ENCODE measurements around the gene MAN2A1.

MAN2A1 gene

GRCh38 chr5:109671136-109671535, 18.6 kb upstream of the MAN2A1 start:
- DNase-seq (ENCODE audit: insufficient read length, low spot score) (no peak), FAIRE-seq (no peak)
- TF ChIP-seq POLR2A (IDR thresholded peaks at IDR 0.05; ENCODE audit: low read depth, low read length) = no peak

GRCh38 chr5:109674596-109674995, 15.1 kb upstream of the MAN2A1 start:
- TF ChIP-seq PAX5 (IDR thresholded peaks at IDR 0.05; ENCODE audit: insufficient read depth, low read length, severe bottlenecking) = no peak
- no peak for FAIRE-seq

GRCh38 chr5:109676920-109677319, 12.8 kb upstream of the MAN2A1 start:
- TF ChIP-seq PAX5 (IDR thresholded peaks at IDR 0.05; ENCODE audit: insufficient read depth, low read length, severe bottlenecking) (no peak), TAF1 (IDR thresholded peaks at IDR 0.05; ENCODE audit: low read depth, low read length) (no peak), POLR2A (IDR thresholded peaks at IDR 0.05; ENCODE audit: low read depth, low read length) (no peak), POLR2AphosphoS5 (IDR thresholded peaks at IDR 0.05; ENCODE audit: low read depth, low read length) (no peak), SPI1 (IDR thresholded peaks at IDR 0.05; ENCODE audit: low read depth, low read length) (no peak), POU2F2 (IDR thresholded peaks at IDR 0.05; ENCODE audit: low read depth, low read length) (no peak)
- DNase-seq (ENCODE audit: insufficient read length, low spot score) (no peak), FAIRE-seq (no peak)

More at GRCh38 chr5:109674596-109674995, 15.1 kb upstream of the MAN2A1 start:
- DNase-seq (ENCODE audit: insufficient read length, low spot score) = no peak

- TF ChIP-seq POU2F2 (IDR thresholded peaks at IDR 0.05; ENCODE audit: low read depth, low read length) (no peak), PAX5 (IDR thresholded peaks at IDR 0.05; ENCODE audit: insufficient read depth, low read length, severe bottlenecking) (no peak), POLR2AphosphoS5 (IDR thresholded peaks at IDR 0.05; ENCODE audit: low read depth, low read length) (no peak), POLR2A (IDR thresholded peaks at IDR 0.05; ENCODE audit: low read depth, low read length) (no peak), TAF1 (IDR thresholded peaks at IDR 0.05; ENCODE audit: low read depth, low read length) (no peak), SPI1 (IDR thresholded peaks at IDR 0.05; ENCODE audit: low read depth, low read length) (no peak)
- no peak for DNase-seq (ENCODE audit: insufficient read length, low spot score)
- no peak for FAIRE-seq
Observed at GRCh38 chr5:109678447-109678846, 11.3 kb upstream of the MAN2A1 start.

DNA sequence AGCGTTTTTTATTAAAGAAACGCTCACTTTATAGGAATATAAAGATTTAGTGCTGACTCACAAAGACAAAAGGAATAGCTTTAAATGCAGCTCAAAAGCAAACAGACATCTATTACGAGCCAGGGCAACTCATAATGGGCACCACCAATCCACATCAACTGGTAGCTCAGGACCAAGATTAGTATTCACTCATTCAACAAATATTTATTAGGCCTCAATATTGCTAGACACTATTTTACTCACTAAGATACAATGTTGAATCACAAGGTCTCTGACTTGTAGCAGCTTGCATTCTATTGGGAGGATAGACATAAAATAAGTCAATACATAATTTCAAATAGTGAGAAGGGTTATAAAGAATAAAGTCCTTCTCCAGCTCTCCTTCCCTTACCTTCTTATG, 8.0 kb upstream of the MAN2A1 start:
- no peak for FAIRE-seq
- DNase-seq (ENCODE audit: insufficient read length, low spot score) = no peak
- no peak for TF ChIP-seq POLR2A (IDR thresholded peaks at IDR 0.05; ENCODE audit: low read depth, low read length)
- TF ChIP-seq POU2F2 (IDR thresholded peaks at IDR 0.05; ENCODE audit: low read depth, low read length) = no peak
- TF ChIP-seq TAF1 (IDR thresholded peaks at IDR 0.05; ENCODE audit: low read depth, low read length) = no peak

GRCh38 chr5:109682383-109682782, 7.3 kb upstream of the MAN2A1 start:
- DNase-seq (ENCODE audit: insufficient read length, low spot score) = no peak
- FAIRE-seq = no peak
- no peak for TF ChIP-seq POLR2AphosphoS5 (IDR thresholded peaks at IDR 0.05; ENCODE audit: low read depth, low read length)
- TF ChIP-seq SPI1 (IDR thresholded peaks at IDR 0.05; ENCODE audit: low read depth, low read length) = no peak
- no peak for TF ChIP-seq POU2F2 (IDR thresholded peaks at IDR 0.05; ENCODE audit: low read depth, low read length)
- no peak for TF ChIP-seq PAX5 (IDR thresholded peaks at IDR 0.05; ENCODE audit: insufficient read depth, low read length, severe bottlenecking)
- TF ChIP-seq POLR2A (IDR thresholded peaks at IDR 0.05; ENCODE audit: low read depth, low read length) = no peak
- no peak for TF ChIP-seq TAF1 (IDR thresholded peaks at IDR 0.05; ENCODE audit: low read depth, low read length)

DNA sequence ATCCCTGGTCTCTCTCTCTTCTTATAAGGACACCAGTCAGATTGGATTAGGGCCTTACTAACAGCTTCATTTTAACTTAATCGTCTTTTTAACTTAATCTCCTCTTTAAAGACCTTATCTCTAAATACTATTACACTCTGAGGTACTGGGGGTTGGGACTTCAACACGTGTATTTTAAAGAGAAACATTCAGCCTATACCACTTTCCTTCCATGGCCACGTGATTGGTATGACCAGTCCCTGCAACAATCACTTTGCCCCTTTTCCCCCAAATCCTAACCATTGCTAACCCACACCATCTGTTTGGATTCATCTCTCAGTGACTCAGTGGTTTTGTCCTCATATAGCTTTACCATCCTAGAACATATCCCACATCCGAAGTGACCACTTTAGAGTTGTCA, 3.8 kb upstream of the MAN2A1 start:
- TF ChIP-seq POU2F2 (IDR thresholded peaks at IDR 0.05; ENCODE audit: low read depth, low read length) = no peak
- TF ChIP-seq SPI1 (IDR thresholded peaks at IDR 0.05; ENCODE audit: low read depth, low read length) = no peak
- DNase-seq (ENCODE audit: insufficient read length, low spot score) (no peak), FAIRE-seq (no peak)

DNA sequence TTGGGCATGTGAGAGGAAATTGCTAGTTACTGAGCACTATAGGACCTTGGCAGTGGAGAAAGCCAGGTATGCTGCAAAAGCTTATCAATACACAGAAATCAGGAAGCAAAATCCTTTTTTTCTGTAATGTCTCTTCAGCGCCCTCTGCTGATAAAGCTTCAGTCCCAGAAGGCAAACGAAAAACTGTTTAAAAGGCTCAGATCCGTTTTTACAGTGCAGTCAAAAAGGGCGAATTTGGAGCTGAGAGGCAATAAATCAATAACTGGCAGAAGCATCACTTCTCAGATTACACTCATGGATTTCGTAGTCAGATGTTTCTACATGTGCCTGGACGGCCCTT, 1.1 kb upstream of the MAN2A1 start:
- TF ChIP-seq TAF1 (IDR thresholded peaks at IDR 0.05; ENCODE audit: low read depth, low read length) (no peak), PAX5 (IDR thresholded peaks at IDR 0.05; ENCODE audit: insufficient read depth, low read length, severe bottlenecking) (no peak), POLR2A (IDR thresholded peaks at IDR 0.05; ENCODE audit: low read depth, low read length) (no peak), SPI1 (IDR thresholded peaks at IDR 0.05; ENCODE audit: low read depth, low read length) (no peak), POU2F2 (IDR thresholded peaks at IDR 0.05; ENCODE audit: low read depth, low read length) (no peak), POLR2AphosphoS5 (IDR thresholded peaks at IDR 0.05; ENCODE audit: low read depth, low read length) (no peak)
- DNase-seq (ENCODE audit: insufficient read length, low spot score) = no peak
- no peak for FAIRE-seq

DNA sequence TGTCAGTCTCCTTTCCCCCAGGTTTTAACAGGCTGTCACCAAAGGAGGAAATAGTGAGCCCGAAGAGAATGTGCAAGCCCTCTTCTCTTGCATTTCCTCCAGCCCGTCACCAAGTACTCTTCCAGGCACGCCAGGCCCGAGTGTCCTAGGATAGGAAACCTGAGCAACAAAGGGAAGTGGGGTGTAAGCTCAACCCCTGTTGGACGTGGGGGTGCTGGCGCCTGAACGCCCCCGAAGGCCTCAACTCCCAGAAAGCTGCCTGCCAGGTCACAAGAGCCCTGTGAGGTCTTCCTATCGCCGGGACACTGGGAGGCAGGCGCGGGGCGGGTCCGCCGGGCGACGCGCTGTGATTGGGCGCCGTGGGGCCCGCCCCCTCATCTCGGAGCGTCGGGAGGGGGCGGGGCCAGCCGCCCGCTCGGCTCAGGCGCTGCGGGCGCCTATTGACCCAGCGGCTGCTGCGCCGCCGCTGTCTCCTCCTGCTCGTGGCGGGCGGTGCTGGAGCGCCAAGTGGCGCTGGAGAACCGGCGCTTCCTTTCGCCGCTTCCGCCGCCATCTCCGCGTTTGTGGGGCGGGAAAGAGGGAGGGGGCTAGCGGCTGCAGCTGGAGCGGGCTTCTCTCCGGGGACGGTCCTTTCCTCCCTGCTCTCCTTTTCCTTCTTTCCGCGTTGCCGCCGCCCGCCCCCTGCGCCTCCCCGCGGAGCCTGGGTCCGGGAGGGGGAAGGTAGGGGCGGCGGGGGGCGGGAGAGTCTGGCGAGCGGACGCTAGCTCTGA, 572 bp upstream of the MAN2A1 start:
- DNase-seq (ENCODE audit: insufficient read length, low spot score) (peak; percentile 79), FAIRE-seq (peak; percentile 75)
- TF ChIP-seq PAX5 (IDR thresholded peaks at IDR 0.05; ENCODE audit: insufficient read depth, low read length, severe bottlenecking) (no peak), TAF1 (IDR thresholded peaks at IDR 0.05; ENCODE audit: low read depth, low read length) (0 out of 2 replicates have a peak, but pooled peaks have one; percentile 34)

DNA sequence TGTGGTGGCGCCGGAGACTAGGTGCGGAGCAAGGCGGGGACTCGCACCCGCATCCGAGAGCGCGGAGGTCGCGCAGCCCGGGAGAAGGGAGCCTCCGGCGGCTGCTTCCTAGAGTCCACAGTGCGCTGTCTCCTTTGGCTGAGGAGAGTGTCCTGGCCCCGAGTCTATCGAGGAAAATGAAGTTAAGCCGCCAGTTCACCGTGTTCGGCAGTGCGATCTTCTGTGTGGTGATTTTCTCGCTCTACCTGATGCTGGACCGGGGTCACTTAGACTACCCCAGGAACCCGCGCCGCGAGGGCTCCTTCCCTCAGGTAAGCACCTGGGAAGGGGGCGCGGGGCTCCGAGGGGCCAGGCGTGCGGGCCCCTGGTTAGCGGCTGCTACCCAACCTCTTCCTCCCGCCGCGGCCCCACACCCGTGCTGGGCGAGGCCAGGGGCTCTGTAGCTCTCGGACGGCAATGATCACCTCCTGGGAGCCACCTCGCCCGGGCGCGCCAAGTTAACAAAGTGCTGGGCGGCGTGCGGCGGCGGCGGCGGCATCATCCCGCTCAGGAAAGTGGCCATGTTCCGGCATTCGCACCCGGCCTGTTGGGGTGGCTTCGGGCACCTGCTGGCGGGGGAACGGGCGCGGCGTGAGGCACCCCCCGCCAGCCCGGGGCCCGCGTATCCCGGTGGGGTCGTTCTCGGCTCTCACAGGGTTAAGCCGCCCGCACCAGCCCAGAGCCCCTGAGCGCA, 681 bp downstream of the MAN2A1 start:
- TF ChIP-seq POU2F2 (IDR thresholded peaks at IDR 0.05; ENCODE audit: low read depth, low read length) (no peak), POLR2AphosphoS5 (IDR thresholded peaks at IDR 0.05; ENCODE audit: low read depth, low read length) (no peak), PAX5 (IDR thresholded peaks at IDR 0.05; ENCODE audit: insufficient read depth, low read length, severe bottlenecking) (no peak), SPI1 (IDR thresholded peaks at IDR 0.05; ENCODE audit: low read depth, low read length) (no peak), TAF1 (IDR thresholded peaks at IDR 0.05; ENCODE audit: low read depth, low read length) (no peak), POLR2A (IDR thresholded peaks at IDR 0.05; ENCODE audit: low read depth, low read length) (no peak)
- peak; percentile 24 for DNase-seq (ENCODE audit: insufficient read length, low spot score)
- FAIRE-seq = no peak

Data from GM12891 (cell line).